ENCODE measurements around the gene PNPLA7.

DNA sequence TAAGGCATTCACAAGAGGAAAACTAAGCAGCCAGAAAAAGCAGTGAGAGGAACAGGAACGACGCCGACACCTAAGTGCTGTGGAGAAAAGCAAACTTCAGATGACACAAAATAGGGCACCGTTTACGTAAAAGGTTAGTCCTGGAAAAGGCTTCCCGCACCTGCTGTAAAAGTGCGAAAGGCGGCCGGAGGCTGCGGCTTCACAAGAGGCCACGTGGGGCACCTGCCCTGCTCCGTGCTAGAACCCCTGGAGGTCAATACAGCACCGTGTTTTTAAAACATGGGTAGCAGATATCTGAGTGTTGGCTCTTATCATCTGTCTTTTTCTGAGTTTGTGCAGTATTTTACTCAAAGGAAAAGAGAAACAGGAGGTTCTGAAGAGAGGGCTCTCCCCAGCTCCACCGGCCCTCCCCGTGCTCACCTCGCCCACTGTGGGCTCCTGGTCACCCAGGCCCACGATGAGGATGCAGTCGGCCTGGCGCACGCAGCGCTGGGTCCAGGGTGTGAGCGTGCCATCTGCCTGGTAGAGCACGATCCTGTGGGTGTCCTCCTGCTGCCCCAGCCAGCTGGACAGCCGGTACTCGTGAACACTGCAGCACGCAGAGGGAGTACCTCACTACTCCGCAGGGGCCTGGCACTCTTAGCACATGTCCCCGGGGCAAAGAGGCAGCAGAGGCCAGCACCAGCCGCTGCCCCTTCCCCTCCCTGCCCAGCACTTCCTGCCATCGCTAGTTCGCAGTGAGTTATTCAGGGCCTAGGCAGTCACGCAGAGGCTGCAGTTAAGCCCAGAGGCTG, 70.1 kb downstream of the PNPLA7 start:
- TF ChIP-seq, protein P1, sequence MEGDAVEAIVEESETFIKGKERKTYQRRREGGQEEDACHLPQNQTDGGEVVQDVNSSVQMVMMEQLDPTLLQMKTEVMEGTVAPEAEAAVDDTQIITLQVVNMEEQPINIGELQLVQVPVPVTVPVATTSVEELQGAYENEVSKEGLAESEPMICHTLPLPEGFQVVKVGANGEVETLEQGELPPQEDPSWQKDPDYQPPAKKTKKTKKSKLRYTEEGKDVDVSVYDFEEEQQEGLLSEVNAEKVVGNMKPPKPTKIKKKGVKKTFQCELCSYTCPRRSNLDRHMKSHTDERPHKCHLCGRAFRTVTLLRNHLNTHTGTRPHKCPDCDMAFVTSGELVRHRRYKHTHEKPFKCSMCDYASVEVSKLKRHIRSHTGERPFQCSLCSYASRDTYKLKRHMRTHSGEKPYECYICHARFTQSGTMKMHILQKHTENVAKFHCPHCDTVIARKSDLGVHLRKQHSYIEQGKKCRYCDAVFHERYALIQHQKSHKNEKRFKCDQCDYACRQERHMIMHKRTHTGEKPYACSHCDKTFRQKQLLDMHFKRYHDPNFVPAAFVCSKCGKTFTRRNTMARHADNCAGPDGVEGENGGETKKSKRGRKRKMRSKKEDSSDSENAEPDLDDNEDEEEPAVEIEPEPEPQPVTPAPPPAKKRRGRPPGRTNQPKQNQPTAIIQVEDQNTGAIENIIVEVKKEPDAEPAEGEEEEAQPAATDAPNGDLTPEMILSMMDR (IDR thresholded peaks at IDR 0.05), result no peak
- no peak for TF ChIP-seq POLR2A (IDR thresholded peaks at IDR 0.05)
- TF ChIP-seq EP300 (IDR thresholded peaks at IDR 0.05), result no peak
- TF ChIP-seq POLR2AphosphoS5 (IDR thresholded peaks at IDR 0.05), result no peak
